Hematopoietic multipotent progenitor cell treated with erythropoietin and hydrocortisone succinate and interleukin-3 and kit ligand, for 15 days (in vitro differentiated cells): ENCODE results near the gene ABLIM2.

Source experiments
- DNase-seq: peaks from one replicate; pipeline ENCODE4 v3.0.0-alpha.2; 2015; ENCODE audit warnings: low spot score

Gene ABLIM2

DNA sequence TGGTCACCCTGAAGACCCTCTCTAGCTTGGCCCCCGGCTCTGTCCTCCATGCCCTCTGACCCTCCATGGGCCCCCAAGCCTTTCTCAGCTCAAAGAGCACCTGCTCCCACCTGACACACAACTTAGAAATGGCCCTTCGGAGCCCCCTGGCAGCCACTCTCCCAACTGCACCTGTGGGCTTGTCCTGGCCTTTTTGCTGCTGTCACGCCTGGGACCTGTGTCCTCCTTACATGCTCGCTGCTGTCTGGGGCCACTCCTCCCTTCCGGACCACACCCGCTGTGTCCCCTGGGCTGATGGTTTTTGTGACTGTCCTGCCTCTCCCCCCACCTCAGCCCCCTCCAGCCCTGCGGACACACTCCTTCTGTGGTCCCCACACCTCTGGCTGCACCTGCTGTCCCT is 112.7 kb downstream of the ABLIM2 start:
- no peak for DNase-seq

- no peak for DNase-seq
Measured at GRCh38 chr4:8044699-8045098, 113.9 kb downstream of the ABLIM2 start.

DNA sequence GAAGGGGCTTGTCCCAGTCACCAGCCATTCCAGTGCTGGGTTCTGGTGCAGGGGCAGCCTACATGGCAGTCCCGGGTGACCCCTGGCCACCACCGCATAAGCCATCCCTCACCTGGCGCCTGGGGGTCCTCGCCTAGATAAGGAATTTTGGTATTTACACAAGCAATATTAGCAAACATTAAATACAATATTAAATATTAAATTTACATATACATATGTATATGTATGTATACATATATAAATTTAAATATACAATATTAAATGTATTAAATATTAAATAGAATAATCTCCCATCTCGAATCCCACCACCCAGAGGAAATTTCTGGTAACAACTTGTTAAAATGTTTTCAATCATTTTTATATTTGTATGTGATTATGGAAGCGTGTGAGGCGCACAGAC is 114.4 kb downstream of the ABLIM2 start:
- no peak for DNase-seq

DNA sequence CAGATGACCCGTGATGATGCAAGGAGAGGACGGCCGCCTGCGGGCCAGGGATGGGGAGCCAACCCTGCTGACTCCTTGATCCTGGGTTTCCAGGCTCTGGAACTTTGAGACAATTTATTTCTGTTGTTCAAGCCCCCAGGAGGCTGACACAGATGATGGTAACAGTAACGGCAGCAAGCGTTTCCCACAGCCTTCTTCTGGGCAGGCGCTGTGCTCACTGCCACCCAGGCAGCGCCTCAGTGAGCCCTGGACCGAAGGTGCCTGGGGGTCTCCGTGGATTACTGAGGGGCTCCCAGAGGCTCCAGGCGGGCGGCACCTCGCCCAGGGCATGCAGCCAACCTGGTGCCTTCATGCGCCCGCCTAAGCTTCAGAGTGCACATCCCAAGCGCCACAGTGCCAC is 115.0 kb downstream of the ABLIM2 start:
- DNase-seq, result no peak

DNA sequence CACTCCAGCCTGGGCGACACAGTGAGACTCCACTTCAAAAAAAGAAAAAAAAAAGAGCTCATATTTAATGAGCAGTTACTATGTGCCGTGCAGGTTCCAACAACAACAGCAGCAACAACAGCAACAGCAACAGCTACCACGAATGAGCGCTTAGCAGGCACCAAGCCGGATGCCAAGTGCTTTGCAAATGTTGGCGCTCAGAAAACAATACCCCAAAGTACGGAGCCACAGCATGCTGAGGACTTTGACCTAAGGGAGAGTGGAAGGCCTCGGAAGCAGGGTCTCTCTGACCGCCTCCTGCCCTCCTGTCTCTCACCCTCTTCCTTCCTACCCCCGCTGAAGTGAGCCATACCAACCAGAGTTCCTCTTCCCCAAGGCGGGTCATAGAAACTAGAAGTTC is 116.7 kb downstream of the ABLIM2 start:
- no peak for DNase-seq

DNA sequence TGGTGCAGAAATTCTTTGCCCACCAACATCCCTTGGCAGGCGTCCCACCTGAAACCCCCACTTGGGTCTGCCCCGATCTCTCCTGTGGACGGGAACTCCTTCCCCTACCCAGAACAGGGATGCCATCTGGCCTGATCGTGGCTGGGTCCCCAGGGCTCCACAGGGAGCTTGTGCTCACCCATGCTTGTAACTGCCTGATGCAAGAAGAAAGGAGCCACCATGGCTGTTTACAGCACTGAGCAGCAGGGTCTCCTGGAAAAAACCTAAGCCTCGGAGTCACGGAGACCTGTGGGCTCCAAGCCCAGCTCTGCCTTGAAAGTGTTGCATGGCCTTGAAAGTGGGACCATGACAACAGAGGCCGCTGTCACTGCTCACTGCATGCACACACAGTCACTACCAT is 117.4 kb downstream of the ABLIM2 start:
- no peak for DNase-seq

- no peak for DNase-seq
Measured at GRCh38 chr4:8040607-8041006, 118.0 kb downstream of the ABLIM2 start.

DNA sequence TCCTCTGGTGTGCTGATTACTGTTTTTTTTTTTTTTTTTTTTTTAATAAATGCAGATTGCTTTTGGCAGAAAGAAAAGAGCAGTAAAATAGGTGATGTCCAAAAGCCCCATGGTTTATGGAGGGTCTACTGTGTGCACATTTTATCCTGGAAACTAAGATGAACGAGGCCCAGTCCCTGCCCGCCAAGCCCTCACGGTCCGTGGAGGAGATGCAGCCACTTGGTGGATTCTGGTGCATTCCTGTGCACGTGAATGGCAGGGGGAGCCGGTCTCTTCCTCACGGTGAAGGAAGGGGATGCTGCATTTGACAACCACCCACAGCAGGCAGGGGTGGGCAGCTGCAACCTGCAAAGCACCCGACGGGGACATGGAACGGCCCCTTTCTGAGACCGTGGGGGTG is 118.8 kb downstream of the ABLIM2 start:
- DNase-seq, result no peak

DNA sequence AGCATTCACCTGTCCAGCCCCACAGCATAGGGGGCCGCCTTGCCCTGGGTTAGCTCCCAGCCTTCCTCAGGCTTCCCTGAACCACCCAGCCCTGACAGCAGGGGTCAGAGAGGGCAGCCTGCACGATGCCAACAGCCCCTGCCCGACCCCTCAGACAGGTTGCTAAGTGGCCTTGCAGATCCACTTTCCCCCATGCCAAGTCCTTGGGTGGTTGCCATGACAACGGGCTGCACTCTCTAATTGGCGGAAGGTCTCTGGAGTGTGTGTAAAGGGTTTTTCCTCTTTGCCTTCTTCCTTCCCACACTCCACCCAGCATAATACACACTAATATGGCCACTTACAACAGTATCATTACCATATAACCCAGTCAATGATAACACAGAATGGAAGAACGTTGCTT is 119.3 kb downstream of the ABLIM2 start:
- DNase-seq, result no peak

DNA sequence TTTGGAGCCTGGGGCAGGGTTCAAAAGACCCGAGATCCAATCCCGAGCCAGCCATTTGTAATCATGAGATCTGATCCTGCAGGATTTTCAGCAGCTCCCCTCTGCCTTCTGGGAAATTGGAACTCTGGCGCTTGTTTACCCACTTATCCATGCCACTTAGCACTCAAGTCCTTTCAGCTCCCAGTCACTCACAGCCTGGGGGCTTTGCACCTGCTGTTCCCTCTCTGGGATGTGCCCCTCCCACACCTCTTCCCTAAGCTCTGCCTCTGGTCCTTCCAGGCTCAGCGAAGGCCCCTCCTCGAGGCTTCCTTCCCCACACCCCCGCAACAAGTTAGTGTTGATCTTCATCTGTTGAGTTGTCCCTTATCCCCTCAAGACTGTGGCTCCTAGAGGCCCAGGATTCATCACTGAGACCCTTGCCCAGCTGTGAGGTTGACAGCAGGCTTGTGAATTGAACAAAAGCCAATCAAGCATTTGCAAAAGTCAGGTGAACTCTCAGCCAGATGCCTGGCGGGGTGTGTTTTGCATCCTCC is 119.8 kb downstream of the ABLIM2 start:
- no peak for DNase-seq

- no peak for DNase-seq
Measured at GRCh38 chr4:8038083-8038482, 120.5 kb downstream of the ABLIM2 start.

DNA sequence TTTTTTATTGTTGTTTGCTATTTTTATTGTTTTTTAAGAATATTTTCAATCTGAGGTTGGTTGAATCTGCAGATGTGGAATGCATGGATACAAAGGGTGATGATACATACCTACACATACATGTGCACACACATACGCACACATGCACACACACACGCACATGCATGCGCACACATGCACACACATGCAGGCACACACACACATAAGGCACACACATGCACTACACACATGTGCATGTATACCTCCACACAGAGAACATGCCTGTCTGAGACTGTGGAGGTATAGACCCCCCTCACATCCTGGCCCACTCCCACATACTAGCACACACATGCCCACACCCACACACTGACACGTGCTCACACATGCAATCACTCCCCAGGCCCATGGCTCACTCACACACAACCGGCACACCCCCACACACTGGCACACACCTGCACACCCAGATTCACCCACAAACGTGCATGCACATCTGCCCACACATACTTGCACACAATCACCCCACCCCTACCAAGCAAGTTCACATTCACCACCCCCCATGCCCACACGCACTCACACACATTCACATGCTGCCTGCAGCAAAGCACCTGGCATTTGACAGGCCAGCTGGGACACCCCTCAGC is 121.4 kb downstream of the ABLIM2 start:
- no peak for DNase-seq

DNA sequence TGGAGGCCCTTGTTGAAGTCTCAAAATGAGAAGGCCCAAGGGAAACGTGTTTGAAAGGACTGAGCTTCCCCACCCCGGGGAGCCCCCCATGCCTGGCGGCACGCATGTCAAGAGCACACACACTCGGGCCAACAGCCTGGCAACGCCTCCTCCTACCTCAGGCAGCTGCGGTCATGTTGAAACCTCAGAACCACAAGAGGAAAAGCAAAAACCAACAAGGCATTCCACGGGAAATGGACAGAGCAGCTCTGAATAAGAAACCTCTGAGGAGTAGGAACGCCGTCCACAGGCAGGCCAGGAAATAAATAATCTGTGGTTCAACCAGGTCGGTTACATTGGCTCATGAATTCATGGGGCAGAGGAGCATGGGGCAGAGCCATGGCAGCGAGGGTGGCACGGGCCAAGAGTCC is 123.2 kb downstream of the ABLIM2 start:
- no peak for DNase-seq

DNA sequence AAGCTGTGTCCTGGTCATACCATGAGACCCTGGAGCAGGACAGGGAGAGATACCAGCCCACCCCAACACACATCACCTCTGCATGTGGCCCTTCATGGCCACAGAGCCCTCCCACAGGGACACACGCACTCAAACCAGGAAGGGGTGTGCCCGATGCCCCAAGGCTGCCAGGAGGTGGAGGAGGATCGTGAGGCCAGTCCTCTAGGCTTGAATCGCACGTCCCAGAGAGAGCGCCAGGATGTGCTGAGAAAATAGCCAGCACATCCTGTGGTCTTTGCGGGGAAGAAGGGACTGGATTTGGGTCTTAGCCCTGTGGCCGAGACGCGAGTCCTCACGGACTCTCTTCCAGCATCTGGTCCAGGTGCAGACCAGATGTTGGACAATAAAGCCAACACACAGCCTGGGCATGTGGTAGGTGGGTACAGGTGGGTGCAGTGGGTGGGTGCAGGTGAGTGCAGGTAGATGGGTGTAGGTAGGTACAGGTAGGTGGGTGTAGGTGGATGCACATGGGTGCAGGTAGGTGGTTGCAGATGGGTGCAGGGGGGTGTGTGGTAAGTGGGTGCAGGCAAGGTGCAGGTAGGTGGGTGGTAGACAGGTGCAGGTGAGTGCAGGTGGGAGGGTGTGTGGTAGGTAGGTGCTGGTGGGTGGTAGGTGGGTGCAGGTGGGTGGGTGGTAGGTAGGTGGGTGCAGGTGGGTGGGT is 124.6 kb downstream of the ABLIM2 start:
- DNase-seq, result no peak

GRCh38 chr4:8033067-8033755 is 125.4 kb downstream of the ABLIM2 start:
- no peak for DNase-seq

DNA sequence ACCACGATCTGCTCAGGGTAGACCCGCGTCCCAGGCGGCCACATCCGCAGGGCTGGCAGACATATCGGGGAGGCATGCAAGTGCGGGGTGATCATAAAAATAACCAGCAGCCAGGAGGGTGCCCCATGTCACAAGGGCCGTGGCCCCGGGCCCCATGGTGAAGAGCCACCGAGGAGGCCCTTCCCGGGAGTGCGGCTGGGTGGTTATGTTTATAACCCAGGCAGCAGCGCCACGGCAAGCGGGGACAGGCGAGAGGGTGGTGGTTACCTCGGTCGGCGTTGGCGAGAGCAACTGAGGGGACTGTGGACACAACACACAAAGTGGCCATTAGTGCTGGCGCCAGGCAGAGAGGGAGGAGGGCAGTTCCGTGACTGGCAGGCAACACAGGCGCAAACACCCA is 126.2 kb downstream of the ABLIM2 start:
- DNase-seq, result no peak

- DNase-seq, result no peak
Measured at GRCh38 chr4:8030121-8030781, 128.4 kb downstream of the ABLIM2 start.

DNA sequence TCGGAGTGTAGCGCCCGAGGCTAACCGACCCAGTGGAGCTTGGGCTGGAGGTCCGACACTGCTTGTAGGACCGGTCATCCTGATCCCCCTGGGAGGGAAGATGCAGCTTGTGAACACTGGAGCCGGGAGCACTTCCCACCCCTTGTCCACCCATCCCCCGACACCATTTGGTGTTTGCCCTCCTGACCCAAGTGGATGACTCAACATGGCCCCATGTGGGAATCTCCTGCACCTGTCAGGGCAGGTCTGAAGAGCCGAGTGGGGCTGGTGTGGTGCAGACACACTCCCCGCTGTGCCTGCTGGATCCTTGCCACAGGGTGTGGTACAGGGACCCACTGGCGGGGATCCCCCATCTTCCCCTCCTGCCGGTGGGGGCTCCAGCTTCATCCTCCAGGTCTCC is 128.9 kb downstream of the ABLIM2 start:
- DNase-seq, result no peak

DNA sequence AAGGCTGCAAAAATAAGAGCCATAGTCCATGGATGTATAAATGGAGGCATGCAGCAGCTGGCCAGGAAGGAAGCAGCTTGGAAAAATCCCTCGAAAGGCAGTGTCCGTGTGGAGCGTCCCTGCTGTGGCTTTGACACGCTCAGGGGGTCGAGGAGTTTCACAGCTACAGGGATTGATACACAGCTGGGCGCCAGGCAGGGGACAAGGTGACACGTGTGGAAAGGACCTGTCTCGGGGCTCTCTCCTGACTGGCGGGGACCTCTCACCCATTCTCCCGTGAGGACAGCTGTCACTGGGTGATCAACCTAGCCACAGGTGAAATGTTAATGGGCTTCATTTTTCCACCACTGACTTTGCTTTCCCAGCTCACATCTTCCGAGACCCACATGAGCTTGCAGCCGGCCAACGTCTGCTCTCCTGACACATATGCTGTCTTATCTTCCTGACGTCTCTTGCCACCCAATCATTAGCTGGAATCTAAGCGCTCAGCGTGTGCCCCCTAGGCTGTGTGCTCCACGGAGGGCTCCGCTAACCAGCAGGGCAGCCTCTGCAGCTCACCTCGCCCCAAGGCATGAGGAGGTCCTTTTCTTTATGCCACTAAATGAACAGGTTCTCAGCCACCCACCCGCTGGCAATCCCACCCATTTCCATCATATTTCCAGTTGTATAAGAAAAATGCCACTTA is 129.6 kb downstream of the ABLIM2 start:
- no peak for DNase-seq

- no peak for DNase-seq
Measured at GRCh38 chr4:8028368-8028767, 130.2 kb downstream of the ABLIM2 start.

DNA sequence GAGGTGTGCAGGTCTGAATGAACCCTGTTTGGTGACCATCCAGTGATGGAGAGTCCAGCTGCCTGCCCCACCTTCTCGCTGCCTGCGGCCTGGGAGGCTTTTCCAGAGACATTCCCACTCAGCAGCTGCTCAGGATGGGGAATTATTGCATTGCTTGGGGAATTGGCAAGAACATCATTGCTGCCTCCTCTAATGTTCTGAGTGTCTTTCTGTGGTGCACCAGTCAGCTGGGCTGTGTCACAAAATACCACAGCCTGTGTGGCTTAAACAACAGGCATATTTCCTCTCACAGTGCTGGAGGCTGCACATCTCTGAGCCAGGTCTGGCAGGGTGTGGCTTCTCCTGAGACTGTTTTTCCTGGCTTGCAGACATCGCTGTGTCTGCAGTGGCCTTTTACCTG is 132.2 kb downstream of the ABLIM2 start:
- no peak for DNase-seq

DNA sequence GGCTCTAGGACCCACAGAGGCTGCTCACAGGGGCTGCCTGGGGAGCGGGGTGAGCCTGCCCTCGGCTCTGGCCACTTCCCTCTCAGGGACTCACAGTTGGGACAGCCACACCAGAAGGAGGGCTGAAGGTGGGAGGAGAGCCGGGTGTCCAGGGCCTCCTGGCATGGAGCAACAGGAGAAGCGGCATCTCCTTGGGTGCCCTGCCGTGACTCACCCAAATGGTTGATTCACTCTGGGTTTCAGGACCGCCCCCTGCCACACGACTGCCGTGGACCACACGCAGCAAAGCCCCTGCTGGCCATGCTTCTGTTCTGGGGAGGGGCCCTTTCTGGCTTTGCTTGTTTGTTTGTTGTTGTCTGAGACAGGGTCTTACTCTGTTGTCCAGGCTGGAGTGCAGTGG is 132.9 kb downstream of the ABLIM2 start:
- DNase-seq, result no peak
